ENCODE measurements around the gene HJURP.

GRCh38 chr2:233791151-233791882 lies 63.0 kb downstream of the HJURP start:
- TF ChIP-seq CTCF (IDR thresholded peaks at IDR 0.05): no peak
- no peak for TF ChIP-seq ZFX (IDR thresholded peaks at IDR 0.05; ENCODE audit: borderline replicate concordance)
